ENCODE measurements around the gene GPBP1L1. TPM values are rescaled to one million over a fixed set of nuclear protein-coding genes. Genes with fewer than 3 reads are reported as not detected.

GPBP1L1 gene
- total and polyA plus RNA-seq, 2 of the 13 experiments (the other 11 are each of a cell fraction or from before 2014, with no cell fraction given) = 45.9 to 86.1 TPM

DNA sequence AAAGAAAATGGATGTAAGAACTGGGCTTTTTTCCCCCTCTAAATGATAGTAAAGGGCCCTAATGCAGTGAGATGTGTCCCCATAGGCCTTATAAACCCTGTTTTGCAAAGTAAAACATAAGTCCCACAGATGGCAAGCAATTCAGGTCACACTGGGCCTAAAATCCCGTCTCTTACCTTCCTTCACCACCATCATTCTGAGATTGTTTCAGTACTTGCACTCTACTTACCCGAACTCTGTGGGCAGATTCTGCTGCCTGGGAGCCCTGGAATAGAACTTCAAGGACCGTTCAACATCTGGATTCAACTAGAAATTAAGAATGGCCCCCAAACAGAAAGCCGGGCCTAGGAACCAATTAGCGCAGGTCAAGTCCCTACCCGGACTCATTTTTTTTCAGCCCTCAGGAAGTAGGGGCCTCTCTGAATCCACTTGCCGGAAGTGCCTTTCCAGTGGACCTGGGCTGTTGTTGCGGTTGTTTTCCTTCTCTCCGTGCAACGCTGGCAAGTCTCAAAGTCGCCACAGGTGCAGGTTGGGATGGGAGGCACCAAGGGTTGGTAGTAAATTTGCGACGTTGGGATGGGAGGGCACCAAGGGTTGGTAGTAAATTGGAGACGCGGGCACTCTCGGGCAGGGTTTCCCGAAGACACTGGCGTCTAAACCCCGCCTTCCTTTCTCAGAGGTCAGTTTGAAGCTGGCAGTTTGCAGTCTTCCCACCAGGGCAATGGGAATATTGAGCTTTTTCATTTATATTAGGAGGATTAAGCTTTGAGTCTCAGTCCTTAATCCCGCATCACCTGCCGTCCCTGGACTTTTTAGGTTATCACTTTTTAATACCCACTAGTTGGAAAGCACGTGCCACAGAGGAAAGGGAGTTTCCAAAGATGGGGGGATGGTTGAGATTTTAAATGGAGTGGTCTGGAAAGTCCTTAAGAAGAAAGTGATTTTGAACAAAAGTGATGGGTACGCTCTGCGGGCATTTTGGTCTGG lies 1.7 kb upstream of the GPBP1L1 start, which contains the start of gene TMEM69 (continued):
- TF ChIP-seq ARID4A (CRISPR knock-in tag; IDR thresholded peaks at IDR 0.05; ENCODE audit: borderline replicate concordance) (peak; percentile 78), KLF12 (CRISPR knock-in tag; IDR thresholded peaks at IDR 0.05; ENCODE audit: borderline replicate concordance) (peak; percentile 59; the same call in 1 of the 2 replicates), SRF (IDR thresholded peaks at IDR 0.05; ENCODE audit: low read depth, low read length) (peak; percentile 56; the same call in 1 of the 2 replicates), SIX4 (CRISPR knock-in tag; IDR thresholded peaks at IDR 0.05) (no peak), KLF11 (CRISPR knock-in tag; IDR thresholded peaks at IDR 0.05) (no peak), GLMP (CRISPR knock-in tag; IDR thresholded peaks at IDR 0.05; ENCODE audit: borderline replicate concordance) (no peak), FIP1L1 (IDR thresholded peaks at IDR 0.05; ENCODE audit: borderline replicate concordance, insufficient read depth, low read depth, low read length) (no peak), MYC (CRISPR knock-in tag; IDR thresholded peaks at IDR 0.05; ENCODE audit: borderline replicate concordance) (no peak), ZNF609 (CRISPR knock-in tag; IDR thresholded peaks at IDR 0.05; ENCODE audit: borderline replicate concordance) (no peak), RFXAP (CRISPR knock-in tag; IDR thresholded peaks at IDR 0.05; ENCODE audit: borderline replicate concordance) (no peak; the same call in 1 of the 2 replicates), ZNF207 (IDR thresholded peaks at IDR 0.05; ENCODE audit: borderline replicate concordance) (no peak)
- TF ChIP-seq, protein P1, sequence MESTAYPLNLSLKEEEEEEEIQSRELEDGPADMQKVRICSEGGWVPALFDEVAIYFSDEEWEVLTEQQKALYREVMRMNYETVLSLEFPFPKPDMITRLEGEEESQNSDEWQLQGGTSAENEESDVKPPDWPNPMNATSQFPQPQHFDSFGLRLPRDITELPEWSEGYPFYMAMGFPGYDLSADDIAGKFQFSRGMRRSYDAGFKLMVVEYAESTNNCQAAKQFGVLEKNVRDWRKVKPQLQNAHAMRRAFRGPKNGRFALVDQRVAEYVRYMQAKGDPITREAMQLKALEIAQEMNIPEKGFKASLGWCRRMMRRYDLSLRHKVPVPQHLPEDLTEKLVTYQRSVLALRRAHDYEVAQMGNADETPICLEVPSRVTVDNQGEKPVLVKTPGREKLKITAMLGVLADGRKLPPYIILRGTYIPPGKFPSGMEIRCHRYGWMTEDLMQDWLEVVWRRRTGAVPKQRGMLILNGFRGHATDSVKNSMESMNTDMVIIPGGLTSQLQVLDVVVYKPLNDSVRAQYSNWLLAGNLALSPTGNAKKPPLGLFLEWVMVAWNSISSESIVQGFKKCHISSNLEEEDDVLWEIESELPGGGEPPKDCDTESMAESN (CRISPR knock-in tag; conservative IDR thresholded peaks at IDR 0.05) = peak; percentile 46; the same call in 1 of the 2 replicates
